T-helper 2 cell (primary cell): ENCODE measurements around the gene CARD19.
A peak's percentile ranks its signal among the peaks of the same experiment; 100 is the strongest.

Source experiments
- DNase-seq, 5 experiments: peaks; one replicate each; pipeline versions ENCODE4 v3.0.0 to v3.0.0-alpha.2; 2012 to 2022
- total RNA-seq, 2 donors: gene quantifications; one replicate each; lab custom pipeline; 2026; lab: John Stamatoyannopoulos, UW

The CARD19 gene, protein sequence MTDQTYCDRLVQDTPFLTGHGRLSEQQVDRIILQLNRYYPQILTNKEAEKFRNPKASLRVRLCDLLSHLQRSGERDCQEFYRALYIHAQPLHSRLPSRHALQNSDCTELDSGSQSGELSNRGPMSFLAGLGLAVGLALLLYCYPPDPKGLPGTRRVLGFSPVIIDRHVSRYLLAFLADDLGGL
- total RNA-seq: 20.9 to 24.9 reads per million in 2 donors

DNA sequence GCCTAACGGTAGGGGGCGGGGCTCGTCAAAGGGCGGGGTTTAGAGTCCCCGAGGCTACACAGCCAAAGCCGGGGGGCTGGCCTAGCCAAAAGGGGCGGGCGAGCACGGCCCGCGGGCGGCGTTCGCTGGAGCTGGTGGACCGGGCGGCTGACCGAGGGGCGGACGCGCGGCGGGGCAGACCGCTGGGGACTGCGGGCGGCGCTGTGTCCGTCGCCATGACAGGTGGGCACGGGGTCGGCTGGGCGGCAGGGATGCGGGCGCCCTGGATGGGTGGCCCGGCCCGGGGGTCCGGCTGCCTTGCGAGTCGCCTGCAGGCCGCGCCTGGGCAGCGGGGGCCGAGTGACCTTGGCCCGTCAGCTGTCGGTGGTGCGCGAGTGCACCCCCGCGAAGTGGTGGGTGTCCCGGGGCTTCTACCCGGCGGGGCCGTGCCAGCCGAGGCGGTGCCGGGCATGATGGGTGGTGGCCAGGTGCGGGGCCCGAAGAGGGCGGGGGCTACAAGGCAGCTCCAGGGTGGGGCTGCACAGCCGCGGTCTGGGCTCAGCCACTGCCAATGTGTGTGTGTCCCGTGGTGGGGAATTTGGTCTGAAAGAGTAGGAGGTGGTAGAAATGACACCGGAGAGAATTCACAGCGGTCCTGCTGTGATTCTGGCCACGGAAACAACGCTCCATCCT lies at the start of gene CARD19:
CARD19 (plus strand) TSS at position 87 of the 672 bp plus-strand sequence; CDS start at position 216, 129 bp downstream.
- DNase-seq: peak; percentile 28 to 59 (median 56)

DNA sequence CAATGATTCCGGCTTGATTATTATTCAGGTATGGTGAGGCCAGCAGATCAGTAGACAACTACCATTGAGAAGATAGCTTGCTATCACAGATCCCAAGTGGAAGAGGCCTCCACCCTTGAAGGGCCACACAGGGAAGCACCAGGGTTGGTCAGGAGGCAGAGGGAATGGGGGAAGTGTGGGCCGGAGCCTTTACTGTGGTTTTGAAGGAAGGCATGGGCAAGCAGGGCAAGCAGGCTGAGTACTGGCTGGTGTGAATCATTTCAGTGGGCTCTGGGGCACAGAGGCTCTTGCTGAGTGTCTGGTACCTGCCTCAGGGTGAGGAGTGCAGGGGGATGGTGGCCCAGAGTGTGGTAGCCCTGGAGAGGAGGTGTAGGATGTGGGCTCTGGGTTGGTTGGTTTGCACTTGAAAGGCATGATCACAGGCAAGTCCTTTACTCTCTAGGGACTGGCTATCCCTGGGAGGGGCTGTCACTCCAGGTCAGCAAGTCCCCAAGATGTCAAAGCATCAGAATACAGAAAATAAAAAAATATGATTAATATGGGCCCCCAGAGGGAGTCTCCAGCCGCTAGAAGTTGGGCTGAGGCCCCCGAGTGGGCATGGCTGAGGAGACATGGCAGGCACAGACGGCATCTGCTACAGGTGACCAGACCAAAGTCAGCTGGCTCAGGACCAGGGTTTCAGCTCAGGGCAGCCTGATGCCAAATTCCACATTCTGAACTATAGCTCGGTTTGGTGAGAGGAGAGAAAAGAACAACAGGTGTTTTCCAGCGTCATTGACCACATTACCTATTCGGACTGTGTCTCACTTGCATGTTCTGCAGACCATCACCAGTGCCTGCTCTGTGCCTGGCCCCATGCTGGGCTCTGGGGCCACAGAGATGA lies 47.2 kb upstream of the CARD19 start:
- DNase-seq: no peak

DNA sequence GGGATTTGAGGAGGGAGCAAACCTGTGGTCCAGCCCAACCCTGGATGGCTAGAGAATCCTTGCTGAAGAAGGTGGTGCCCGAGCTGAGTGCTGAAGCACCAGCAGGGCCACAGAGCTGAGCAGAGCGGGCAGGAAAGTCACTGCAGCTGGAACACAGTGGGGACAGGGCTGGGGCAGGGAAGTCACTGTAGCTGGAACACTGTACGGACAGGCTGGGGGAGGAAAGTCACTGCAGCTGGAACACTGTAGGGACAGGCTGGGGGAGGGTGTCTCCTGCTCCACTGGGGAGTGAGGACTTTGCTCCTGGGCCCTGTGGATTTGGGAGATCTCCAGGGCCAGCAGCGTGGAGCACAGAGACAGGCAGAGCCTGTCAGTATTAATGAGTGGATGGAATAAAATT lies 46.5 kb upstream of the CARD19 start:
- no peak for DNase-seq

DNA sequence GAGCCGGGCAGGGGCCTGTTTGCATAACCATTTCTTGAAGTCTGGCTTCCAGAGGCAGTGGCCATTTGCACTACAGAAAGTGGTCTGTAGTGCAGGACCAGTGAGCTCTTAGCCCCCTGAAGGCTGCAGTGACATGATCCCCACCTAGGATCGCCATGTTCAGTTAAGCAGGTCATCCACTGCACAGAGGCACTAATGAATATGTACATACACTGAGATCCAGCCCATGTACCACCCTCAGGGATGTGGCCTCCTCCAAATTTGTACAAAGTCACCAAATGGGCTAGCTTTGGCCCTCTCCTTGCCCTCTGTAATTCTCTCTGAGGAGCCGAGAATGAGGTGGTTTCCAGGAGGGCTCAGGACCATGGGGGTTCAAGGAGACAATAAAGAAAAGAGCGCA lies 45.8 kb upstream of the CARD19 start:
- DNase-seq: no peak

DNA sequence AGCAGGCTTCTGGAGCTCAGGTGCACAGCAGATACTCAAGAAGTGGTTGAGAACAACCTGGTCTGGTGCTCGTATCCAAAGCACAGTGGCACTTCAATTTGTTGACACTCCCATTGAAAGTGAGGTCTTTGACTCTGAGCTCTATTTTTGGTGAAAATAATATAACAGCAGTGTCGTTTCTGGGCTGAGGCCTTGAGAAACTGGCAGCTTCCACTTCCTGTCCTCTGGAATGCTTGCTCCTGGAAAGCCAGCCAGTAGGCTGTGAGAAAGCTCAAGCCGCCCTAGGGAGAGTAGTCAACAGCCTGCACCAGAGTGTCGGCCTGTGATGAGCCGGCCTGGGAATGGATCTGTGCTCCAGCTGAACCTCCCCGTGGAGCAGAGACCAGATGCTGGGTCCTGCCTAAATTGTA lies 44.3 kb upstream of the CARD19 start:
- DNase-seq: no peak

DNA sequence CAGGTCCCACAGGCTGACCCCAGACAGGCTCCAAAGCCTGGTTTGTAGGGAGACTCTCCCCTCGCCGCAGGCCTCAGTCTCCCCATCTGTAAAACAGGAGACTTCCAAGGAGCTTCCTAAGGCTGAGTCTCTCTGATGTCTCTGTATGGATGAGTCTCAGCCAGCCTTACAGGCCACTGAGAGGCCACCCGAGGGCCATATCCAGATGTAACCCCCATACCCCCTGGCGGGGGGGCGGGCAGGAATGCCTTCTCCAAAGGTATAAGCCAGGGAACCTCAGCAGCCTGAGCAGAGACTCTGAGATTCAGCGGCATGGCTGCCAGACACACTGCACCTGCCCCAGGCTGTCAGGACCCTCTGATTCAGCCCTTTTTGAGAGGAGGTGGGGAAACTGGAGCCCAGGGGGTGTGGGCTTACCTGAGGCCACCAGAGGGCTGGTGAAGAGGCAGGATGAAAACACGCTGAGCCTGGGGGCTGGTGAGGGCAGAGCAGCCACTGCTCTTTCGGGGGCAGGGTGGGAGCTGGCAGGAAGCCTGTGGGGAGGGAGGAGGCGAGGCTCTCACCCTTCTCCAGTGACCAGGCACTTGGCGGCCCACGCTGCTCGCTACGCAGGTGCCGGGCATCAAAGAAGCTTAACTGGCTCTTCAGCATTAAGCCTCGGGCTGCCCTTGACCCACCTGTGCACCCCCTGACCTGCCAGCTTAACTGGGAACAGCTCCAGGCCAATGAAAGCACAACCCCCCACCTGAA lies 43.1 kb upstream of the CARD19 start:
- no peak for DNase-seq

DNA sequence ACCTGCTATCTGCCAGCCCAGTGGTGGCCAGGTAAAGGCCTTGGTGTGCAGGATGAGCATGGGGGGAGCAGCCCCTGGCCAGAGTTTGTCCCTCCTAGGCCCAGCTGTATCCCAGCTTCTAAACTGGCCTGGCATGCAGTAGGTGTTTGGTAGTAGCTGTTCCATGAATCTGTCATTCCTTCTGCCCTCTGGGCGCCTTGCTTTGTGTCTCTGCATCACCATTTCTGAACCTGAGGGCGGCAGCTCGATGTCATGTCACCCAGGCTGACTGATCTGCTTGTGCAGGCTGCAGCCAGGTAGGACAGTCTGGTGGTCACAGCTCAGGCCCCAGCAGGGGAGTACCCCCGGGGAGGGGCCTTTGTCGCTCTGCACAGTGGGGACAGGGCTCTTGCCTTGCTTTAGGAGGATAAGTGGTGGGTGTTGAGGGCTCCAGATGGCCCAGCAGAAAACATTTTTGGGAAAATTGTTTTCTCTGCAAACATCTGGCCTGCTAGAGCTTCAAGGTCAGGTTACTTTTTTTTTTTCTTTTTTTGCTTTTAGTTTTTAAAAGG lies 42.2 kb upstream of the CARD19 start:
- DNase-seq: no peak

DNA sequence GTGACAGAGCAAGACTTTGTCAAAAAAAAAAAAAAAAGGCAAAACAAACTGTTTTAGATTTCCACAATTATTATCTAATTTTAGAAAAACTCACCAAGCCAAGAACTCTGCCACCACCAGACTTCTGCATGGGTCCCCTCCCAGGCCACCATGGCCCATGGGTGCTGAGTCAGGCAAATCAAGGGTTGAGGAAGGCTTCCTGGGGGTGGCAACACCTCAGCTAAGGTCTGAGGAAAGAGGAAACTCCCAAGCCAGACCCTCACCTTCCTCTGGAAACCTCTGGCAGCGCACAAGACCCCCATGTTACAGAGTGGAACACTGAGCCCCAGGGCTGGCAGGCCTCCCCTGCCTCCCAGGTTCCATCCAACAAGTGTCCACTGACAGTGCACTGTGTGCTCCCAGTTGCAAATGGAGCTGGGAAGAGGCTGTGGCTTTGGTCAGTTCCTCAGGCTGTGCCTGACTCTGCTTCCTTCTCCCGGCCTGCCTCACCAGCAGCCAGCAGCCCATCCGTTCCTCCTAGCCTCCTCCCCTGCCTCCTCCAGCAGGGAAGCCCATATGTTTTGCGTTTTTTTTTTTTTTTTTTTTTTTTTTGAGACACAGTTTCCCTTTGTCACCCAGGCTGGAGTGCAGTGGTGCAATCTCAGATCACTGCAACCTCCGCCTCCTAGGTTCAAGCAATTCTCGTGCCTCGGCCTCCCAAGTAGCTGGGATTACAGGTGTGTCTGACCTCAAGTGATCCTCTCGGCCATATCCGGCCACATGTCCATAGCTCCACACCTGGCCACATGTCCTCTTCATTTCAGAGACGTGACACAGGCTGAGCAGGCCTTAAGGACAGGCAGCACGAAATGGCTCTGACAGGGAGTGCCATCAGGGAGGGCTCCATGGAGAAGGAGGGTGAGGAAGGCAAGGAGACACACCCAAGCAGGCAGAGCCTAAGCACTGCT lies 41.0 kb upstream of the CARD19 start:
- no peak for DNase-seq

DNA sequence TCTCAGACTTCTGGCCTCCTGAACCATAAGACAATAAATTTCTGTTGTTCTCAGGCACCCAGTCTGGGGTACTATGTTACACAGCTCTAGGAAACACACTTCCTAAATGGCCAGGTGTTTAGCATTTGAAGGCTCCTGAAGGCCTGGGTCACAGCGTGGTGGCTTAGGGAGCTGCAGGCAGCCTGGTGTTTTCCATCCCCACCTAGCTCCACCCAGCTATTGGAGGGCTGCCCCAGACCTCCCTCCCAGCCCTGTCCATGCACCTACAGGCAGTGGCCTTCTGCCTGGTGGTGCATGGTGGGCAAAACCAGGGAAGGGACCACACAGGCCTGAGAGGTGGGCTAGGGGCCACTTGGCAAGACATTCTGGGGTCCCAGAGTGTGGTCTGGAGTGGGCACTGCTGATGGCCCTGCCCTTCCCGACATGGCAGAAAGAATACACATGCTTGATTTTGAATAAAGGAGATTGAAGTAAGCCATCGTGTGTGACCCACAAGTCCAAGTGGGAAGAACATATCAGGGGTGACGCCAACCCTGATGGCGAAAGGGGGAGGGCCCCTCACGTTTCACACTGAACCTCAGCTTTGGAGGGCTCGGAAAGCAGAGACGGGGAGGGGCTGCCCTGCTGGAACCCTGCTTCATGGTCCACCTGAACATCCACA lies 38.8 kb upstream of the CARD19 start:
- no peak for DNase-seq

DNA sequence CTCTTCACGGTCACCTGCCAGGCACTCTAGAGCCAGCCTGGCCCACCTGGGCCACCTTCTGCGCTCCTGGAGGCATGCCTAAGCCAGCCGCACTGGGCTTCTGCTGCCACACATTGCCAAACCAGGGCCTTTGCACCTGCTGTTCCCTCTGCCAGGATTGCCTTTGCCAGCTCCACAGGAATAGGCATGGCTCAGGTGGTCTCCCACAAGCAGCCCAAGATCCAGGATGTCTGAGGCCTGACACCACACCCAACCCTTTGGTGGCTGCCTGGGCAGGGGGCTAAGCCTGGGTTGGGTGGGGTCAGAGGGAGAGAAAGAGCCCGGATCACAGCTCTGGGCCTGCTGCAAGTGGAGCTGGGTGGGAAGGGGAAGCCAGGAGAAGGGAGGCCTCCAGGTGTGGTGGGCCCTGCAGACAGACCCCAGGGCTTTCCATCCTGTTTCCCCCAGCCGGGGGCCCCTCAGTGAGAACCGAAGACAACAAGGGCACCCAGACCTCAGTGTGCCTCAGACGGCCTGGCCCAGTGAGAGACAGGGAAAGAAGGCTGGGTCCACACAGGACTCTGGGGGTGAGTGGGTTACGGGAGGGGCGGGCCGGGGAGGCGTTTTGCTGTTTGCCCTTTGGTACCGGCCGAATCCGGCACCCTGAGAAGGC lies 38.2 kb upstream of the CARD19 start:
- peak in 1 of 5 experiments; percentile 19 for DNase-seq

DNA sequence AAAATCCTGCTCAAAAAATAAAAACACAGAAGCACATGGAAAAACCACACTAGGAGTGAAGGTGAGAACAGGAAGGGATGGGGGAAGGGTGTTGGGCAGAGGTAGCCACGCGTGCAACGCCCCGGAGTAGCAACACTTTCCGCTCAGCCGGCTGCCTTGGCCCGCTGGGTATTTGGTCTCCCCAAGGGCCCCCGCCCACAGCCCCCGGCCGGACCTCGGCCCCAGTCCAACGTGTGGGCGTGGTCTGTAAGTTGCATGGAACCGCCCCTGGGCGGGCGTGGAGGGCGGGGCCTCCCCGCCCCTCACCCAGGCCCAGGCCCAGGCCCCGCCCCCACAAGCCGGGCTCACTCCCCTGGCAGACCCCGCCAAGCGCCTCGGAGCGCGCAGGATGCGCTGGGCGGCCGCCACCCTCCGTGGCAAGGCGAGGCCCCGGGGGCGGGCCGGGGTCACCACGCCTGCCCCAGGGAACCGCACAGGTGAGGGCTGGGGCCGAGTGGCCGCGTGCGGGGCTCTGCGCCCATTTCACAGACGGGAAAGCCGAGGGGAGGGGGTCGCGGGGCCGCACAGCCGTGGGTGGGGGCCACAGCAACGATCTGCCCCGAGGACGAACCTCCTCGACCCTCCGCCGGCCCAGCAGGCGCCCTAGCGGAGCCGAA lies 37.5 kb upstream of the CARD19 start, which contains the start of gene SUSD3:
SUSD3 (plus strand) TSS at position 347 of the 656 bp plus-strand sequence; CDS start at position 389, 42 bp downstream.
- peak; percentile 49 to 78 (median 56) for DNase-seq

DNA sequence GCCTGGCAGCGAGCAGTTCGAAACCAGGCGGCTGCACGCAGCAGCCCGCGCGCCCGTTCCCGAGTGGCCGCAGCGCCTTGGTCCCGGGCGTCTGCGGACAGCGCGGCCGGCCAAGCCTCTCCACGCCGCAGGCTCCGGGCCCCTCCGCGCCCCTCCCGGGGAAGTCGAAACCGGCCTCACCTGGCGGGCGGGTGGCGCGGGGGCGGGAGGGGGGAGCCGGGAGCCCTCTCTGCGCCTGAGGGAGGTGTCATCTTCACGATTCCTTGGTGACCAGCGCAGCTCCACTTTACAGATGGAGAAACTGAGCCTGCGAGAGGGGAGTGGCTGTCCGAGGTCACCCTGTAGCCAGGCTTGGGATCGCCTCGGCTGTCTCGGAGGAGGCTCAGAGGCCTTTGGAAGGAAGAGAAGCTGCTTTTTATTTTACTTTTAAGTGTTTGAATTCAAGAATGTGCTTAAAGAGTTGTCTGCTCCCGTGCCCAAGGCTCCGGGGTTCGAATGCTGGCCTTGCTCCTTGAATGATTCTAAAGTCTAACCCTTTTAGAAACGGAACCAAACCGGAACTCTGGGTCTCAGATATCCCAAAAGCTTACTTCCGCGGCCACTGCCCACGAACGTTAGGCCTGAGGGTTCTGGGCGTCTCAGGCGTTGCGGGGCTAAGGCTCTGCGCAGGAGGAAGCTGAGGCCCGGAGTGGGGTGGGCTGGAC lies 36.9 kb upstream of the CARD19 start:
- DNase-seq: peak in 2 of 5 experiments; percentile 16 to 46

DNA sequence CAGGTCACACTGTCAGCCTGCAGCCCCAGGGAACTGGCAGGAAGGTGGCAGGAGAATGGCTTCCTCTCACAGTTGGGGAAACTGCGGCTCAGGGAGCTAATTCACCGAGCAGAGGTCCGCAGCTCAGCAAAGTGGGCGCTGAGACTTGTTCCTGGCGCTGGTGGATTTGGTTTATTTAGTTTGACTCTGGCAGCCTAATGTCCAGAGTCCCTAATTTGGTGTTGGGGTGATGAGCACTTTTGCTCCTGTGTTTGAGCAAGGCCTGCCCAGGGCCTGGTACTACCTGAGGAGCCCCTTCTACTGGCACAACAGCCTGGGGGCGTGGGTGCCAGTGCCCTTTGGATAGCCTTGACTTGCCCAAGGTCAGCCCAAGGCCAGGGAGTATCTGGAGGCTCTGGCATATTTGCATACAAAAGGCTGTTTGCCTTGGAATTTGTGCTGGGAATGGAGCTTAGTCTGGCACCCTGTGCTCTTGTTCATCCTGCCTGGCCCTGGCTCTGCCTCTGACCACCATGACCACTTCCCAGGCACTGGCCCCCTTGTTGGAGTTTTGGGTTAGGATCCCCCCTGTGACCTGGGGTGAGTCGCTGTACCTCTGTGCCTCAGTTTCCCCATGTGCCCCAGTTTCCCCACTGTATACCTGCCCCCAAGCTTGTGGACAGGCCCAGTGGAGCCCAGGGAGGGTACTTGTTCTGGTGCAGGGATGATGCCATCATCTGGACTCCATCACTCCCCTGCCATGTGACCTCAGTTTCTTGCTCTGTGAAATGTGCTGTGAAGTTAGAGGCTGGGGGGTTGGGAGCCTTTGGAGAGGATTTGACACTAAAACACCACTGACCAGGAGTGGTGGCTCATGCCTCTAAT lies 36.1 kb upstream of the CARD19 start:
- no peak for DNase-seq

DNA sequence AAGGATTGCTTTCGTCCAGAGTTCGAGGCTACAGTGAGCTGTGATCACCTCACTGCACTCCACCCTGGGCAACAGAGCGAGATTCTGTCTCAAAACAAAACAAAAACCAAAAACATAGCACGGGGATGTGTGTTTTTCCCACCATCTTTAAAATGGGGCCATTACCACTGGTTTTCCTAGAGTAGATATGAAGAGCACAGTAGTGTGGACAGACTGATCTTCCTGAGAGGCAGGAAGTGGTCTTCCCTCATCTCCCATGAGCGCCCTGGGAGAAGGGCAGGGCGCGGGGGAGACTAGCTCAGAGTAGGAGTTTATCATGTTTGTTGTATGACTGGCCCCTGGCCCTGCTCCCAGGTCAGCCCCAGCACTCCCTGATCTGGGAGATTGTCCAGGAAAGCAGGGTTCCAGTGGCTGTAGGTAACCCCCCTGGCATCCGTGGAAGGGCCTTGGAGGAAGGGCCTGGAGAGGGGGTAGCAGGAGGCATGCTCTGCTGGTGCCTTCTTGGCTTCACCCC lies 35.2 kb upstream of the CARD19 start:
- peak in 1 of 5 experiments; percentile 66 for DNase-seq

DNA sequence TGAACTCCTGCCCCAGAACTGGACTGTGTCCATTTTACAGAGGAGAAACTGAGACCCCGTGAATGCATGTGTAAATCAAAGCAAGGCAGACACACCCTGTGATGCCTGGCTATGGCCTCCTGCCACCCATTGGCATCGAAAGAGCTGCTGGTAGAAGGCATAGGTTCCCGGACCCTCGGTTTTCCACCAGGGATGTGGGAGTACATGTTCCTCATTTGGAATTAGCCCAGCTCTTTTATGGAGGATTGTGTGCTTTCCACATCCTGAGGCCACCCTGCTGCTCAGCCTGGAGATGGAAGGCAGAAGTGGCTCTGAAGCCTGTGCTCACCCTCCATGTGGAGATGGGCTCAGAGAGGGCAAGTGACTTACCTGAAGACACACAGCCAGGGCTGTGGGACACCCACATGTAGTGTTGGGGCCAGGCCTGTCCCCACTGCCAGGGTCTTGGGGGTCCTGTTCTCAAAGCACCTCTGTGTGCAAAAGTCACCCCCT lies 34.7 kb upstream of the CARD19 start:
- no peak for DNase-seq

DNA sequence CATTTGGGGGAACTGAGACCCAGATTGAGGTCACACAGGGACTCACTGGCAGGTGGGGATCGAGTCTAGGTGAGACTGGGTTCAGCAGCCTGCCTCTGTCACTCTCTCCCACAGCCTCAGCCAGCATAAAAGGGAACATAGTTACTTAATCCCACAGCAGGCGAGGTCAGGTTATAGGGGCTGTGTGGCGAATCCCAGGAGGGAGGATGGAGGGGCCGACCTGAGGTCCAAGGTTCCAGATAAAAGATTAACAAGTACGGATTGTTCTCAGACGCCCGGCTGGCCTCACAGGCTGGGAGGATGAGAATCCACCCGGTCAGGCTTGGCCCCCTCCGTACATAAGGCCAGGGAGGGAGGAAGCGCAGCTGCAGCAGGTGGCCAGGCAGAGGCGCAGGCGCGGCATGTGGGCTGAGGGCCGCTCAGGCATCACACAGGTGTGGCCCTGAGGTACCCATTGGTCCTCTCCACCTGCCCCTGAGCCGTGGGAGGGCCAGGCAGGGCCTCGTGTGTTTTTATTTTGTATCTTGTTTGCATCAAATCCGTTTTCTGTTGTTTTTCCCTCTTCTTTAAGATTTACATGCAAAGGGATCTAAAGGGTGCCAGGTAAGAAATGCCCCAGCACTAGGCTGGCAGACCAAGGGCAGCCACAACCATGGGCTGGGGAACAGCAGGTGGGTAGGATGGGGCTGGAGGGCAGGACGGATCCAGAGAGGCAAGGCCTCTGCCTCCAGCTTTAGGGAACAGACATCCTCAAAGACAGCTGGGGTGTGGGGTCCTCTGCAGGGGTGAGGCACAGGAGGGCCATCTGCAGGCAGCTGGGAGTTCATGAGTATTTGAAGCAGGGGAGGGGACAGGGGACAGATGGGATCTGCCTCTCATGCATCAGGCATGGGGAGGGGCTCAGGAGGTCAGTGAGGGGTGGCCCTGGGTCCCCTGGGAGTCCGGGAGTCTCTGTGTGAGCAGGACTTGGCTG lies 33.9 kb upstream of the CARD19 start:
- peak in 1 of 5 experiments; percentile 50 for DNase-seq
